ENCODE measurements around the gene DLGAP1.

DLGAP1 gene

DNA sequence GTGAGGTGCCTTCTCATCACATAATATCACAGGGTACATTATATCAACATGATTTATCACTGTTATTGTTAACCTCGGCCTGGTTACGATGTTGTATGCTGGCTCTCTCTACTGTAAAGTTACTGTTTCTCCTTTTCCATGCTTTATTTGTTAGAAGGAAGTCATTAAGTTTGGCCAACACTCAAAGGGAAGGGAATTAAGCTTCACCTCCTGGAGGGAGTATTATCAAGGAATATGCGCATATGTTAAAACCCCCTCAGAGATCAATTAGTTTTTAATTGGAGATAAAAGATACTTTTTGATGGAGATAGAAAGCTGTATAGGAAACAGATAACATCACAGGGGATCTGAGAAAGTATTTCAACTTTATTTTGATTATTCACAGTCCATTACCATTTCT is 221.6 kb downstream of the DLGAP1 start:
- CTCF ChIA-PET = no interaction called here
- Histone ChIP-seq H3K36me3 (ENCODE audit: control insufficient read depth in 2 of 2, insufficient read depth in 1 of 2, low read length in 2 of 2) (no peaks in the 10 kb centered on the region), H3K27ac (ENCODE audit: extremely low read depth, low read depth, low read length) (no peak overlapping the region), H3K4me1 (ENCODE audit: control insufficient read depth, insufficient read depth, low read length) (no peaks in the 10 kb centered on the region), H3K9me3 (ENCODE audit: control insufficient read depth, insufficient read depth, low read depth, low read length) (no peaks in the 10 kb centered on the region), H3K4me3 (ENCODE audit: low read depth, low read length) (no peak overlapping the region)
- POLR2A ChIA-PET = no interaction called here
- TF ChIP-seq ZNF2 (tag by site-specific recombination; IDR thresholded peaks at IDR 0.05) = no peak
- no peak for TF ChIP-seq ZSCAN30 (tag by site-specific recombination; IDR thresholded peaks at IDR 0.05)
- no peak for TF ChIP-seq ZNF549 (tag by site-specific recombination; IDR thresholded peaks at IDR 0.05)
- TF ChIP-seq, protein P1, sequence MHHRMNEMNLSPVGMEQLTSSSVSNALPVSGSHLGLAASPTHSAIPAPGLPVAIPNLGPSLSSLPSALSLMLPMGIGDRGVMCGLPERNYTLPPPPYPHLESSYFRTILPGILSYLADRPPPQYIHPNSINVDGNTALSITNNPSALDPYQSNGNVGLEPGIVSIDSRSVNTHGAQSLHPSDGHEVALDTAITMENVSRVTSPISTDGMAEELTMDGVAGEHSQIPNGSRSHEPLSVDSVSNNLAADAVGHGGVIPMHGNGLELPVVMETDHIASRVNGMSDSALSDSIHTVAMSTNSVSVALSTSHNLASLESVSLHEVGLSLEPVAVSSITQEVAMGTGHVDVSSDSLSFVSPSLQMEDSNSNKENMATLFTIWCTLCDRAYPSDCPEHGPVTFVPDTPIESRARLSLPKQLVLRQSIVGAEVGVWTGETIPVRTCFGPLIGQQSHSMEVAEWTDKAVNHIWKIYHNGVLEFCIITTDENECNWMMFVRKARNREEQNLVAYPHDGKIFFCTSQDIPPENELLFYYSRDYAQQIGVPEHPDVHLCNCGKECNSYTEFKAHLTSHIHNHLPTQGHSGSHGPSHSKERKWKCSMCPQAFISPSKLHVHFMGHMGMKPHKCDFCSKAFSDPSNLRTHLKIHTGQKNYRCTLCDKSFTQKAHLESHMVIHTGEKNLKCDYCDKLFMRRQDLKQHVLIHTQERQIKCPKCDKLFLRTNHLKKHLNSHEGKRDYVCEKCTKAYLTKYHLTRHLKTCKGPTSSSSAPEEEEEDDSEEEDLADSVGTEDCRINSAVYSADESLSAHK (tag by site-specific recombination; IDR thresholded peaks at IDR 0.05) = no peak
- TF ChIP-seq GLIS2 (tag by site-specific recombination; IDR thresholded peaks at IDR 0.05) = no peak
- TF ChIP-seq SCRT1 (tag by site-specific recombination; IDR thresholded peaks at IDR 0.05; ENCODE audit: borderline replicate concordance) = no peak

- Histone ChIP-seq H3K4me1 (ENCODE audit: control insufficient read depth, insufficient read depth, low read length) (no peaks in the 10 kb centered on the region), H3K27ac (ENCODE audit: extremely low read depth, low read depth, low read length) (no peak overlapping the region), H3K36me3 (ENCODE audit: control insufficient read depth in 2 of 2, insufficient read depth in 1 of 2, low read length in 2 of 2) (no peaks in the 10 kb centered on the region), H3K4me3 (ENCODE audit: low read depth, low read length) (no peak overlapping the region), H3K9me3 (ENCODE audit: control insufficient read depth, insufficient read depth, low read depth, low read length) (no peaks in the 10 kb centered on the region)
- no peak for TF ChIP-seq ZNF157 (tag by site-specific recombination; IDR thresholded peaks at IDR 0.05)
- no peak for TF ChIP-seq ZNF837 (tag by site-specific recombination; IDR thresholded peaks at IDR 0.05)
- TF ChIP-seq GFI1B (tag by site-specific recombination; IDR thresholded peaks at IDR 0.05) = no peak
- no peak for TF ChIP-seq ZNF311 (tag by site-specific recombination; IDR thresholded peaks at IDR 0.05; ENCODE audit: borderline replicate concordance)
- no peak for TF ChIP-seq TCF7L2 (IDR thresholded peaks at IDR 0.05; ENCODE audit: borderline replicate concordance, low read depth, low read length)
- no peak for TF ChIP-seq ZNF670 (tag by site-specific recombination; IDR thresholded peaks at IDR 0.05; ENCODE audit: low read depth)
- no peak for TF ChIP-seq MYNN (tag by site-specific recombination; IDR thresholded peaks at IDR 0.05; ENCODE audit: borderline replicate concordance)
- TF ChIP-seq ZNF624 (tag by site-specific recombination; IDR thresholded peaks at IDR 0.05) = no peak
- TF ChIP-seq ZNF404 (tag by site-specific recombination; IDR thresholded peaks at IDR 0.05) = no peak
- no peak for TF ChIP-seq ZNF785 (tag by site-specific recombination; IDR thresholded peaks at IDR 0.05)
- no peak for TF ChIP-seq ZBTB26 (tag by site-specific recombination; optimal IDR thresholded peaks at IDR 0.05)
- TF ChIP-seq ZBTB10 (tag by site-specific recombination; IDR thresholded peaks at IDR 0.05) = no peak
- ChIA-PET CTCF (no interaction called here), POLR2A (no interaction called here)
Measured at GRCh38 chr18:4232656-4233055, 222.5 kb downstream of the DLGAP1 start.
